SU-DHL-6 (cell line): ENCODE results near the gene FABP1.

Experiments
- EZH2phosphoT487 ChIP-seq: fragments of 200-600 bp; sonication (generic), shearing (Covaris generic); conservative IDR thresholded peaks from 2 replicates; pipeline ENCODE4 v1.6.1; 2018; ENCODE audit warnings: mild to moderate bottlenecking, antibody characterized with exemption, low read length, moderate library complexity, mixed read lengths
- TF ChIP-seq, protein P1 (sequence below): fragments of 200-600 bp; sonication (generic); IDR thresholded peaks from one replicate; pipeline ENCODE4 v1.5.1; 2017; ENCODE audit warnings: antibody characterized with exemption, mild to moderate bottlenecking, low read length, moderate library complexity; ENCODE audit not compliant: insufficient read depth, poor library complexity, severe bottlenecking

DNA sequence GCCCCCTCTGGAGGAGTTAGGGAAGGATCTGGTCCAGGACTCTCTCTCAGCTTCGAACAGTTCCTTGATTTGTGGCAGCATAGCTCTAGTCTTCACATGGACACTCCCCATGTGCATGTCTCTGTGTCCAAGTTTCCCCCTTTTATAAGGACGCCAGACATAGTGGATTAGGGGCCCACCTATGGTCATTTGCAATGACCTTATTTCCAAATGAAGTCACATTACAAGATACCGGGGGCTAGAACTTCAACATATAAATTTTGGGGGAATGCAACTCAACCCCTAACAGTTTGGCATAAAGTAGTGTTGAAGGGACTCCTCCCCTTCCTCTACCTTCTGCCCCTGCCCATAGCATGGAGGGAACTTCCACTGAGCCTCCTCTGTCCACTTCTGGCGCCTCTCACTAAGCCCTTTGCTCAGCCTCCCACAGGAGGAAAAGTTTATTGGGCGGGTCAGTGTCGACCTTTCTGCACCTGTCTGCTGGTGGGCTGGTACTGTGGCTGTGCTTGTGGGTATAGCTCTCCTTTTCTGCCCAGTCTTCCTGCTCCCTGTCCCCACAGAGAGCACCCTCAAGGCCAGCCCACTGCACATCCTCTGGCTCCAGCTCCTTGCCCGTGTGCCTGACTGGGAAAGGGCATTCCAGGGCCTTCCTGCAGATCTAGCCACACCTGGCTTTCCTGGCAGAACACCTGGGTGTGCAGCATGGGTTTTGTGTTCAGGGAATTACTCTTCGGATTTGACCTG, 5.5 kb downstream of the FABP1 start:
- TF ChIP-seq, protein P1, sequence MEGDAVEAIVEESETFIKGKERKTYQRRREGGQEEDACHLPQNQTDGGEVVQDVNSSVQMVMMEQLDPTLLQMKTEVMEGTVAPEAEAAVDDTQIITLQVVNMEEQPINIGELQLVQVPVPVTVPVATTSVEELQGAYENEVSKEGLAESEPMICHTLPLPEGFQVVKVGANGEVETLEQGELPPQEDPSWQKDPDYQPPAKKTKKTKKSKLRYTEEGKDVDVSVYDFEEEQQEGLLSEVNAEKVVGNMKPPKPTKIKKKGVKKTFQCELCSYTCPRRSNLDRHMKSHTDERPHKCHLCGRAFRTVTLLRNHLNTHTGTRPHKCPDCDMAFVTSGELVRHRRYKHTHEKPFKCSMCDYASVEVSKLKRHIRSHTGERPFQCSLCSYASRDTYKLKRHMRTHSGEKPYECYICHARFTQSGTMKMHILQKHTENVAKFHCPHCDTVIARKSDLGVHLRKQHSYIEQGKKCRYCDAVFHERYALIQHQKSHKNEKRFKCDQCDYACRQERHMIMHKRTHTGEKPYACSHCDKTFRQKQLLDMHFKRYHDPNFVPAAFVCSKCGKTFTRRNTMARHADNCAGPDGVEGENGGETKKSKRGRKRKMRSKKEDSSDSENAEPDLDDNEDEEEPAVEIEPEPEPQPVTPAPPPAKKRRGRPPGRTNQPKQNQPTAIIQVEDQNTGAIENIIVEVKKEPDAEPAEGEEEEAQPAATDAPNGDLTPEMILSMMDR: no peak
- no peak for TF ChIP-seq EZH2phosphoT487
